K562 (cell line): ENCODE measurements around the gene CDC42EP2.

Experiments
- DIDO1 ChIP-seq: fragments of 450-650 bp; IDR thresholded peaks from 2 replicates; pipeline ENCODE4 v1.6.1; 2016; ENCODE audit warnings: low read depth, missing biosample characterization, missing genetic modification characterization
- NR3C1 ChIP-seq: sonication (generic); formaldehyde crosslinking; IDR thresholded peaks from 2 replicates; pipeline ENCODE4 v1.8.1; 2022; ENCODE audit warnings: missing genetic modification reagents

DNA sequence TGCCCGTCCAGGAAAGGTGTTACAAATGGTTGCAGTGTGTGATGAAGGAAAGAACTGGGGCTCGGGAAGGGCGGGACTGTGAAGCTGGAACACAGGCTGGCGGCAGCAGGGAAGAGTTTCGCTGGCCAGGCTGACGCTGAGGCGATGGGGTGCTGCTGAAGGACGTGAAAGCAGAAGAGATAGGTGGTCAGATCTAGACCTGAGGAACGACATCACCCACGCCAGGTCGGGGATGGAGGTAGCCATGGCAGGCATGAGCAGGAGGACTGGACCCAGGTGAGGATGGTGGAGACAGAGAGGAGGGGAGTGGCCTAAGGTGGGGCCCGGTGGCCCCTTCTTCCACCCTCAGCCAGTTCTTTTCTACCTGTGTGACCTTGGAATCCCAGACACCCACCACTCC, 9.1 kb downstream of the CDC42EP2 start:
- TF ChIP-seq NR3C1 (CRISPR knock-in tag) (no peak), DIDO1 (tag) (no peak)
